Activated CD4-positive, alpha-beta T cell treated with anti-CD3 and anti-CD28 coated beads for 36 hours (primary cell): Measurements from ENCODE around the gene DNAH7. TPM values are rescaled to one million over a fixed set of nuclear protein-coding genes. Genes with fewer than 3 reads are reported as not detected.
"Not testable (repeated sequence)": the region's sequence is repeated elsewhere in the genome, so short reads cannot be mapped to it uniquely, and the experiment has no call there.

Source experiments
- ATAC-seq: fragments of 200-7000 bp; cut with Tn5 transposase; one replicate; pipeline ENCODE4 v1.10.0; 2021; ENCODE audit warnings: mild to moderate bottlenecking, moderate library complexity
- CTCF ChIA-PET: fragments of 350-600 bp; sonication (Branson Sonifier 250); formaldehyde crosslinking; loops from one replicate; lab custom pipeline; 2021; ENCODE audit warnings: antibody characterized with exemption; lab: Charles Lee
- POLR2A ChIA-PET: fragments of 350-600 bp; sonication (Branson Sonifier 250); formaldehyde crosslinking; loops from one replicate; lab custom pipeline; 2021; ENCODE audit warnings: antibody characterized with exemption, inconsistent platforms; lab: Charles Lee
- DNase-seq: peaks from one replicate; pipeline ENCODE4 v3.0.0-alpha.2; 2020
- H3K27ac Mint-ChIP-seq: one replicate; pipeline ENCODE4 v1.8.0; 2021; ENCODE audit warnings: mixed read lengths
- H3K27me3 Mint-ChIP-seq: one replicate; pipeline ENCODE4 v1.8.0; 2021; ENCODE audit warnings: mixed read lengths
- H3K36me3 Mint-ChIP-seq: one replicate; pipeline ENCODE4 v1.8.0; 2021; ENCODE audit warnings: low read depth, mixed read lengths
- H3K4me1 Mint-ChIP-seq: one replicate; pipeline ENCODE4 v1.8.0; 2021; ENCODE audit warnings: mixed read lengths
- H3K4me3 Mint-ChIP-seq: one replicate; pipeline ENCODE4 v1.8.0; 2021; ENCODE audit warnings: mild to moderate bottlenecking, moderate library complexity, mixed read lengths
- H3K9me3 Mint-ChIP-seq: one replicate; pipeline ENCODE4 v1.8.0; 2021; ENCODE audit warnings: low read depth, mixed read lengths
- intact Hi-C, 2 experiments: fragments of 100-400 bp; cut with DNase I in 1 of 2; cut with micrococcal nuclease in 1 of 2; formaldehyde crosslinking; loops; one replicate each; pipeline versions ENCODE4 v1.14.2 to v1.15.1; 2022 to 2024; cut with DNase I, micrococcal nuclease
- total RNA-seq, 2 experiments: library from RNA; stranded (reverse); gene quantifications; one replicate each; pipeline ENCODE4 v1.2.3, GENCODE V29; 2021

Gene DNAH7
- total RNA-seq, 2 experiments from 2014 or later = not detected

DNA sequence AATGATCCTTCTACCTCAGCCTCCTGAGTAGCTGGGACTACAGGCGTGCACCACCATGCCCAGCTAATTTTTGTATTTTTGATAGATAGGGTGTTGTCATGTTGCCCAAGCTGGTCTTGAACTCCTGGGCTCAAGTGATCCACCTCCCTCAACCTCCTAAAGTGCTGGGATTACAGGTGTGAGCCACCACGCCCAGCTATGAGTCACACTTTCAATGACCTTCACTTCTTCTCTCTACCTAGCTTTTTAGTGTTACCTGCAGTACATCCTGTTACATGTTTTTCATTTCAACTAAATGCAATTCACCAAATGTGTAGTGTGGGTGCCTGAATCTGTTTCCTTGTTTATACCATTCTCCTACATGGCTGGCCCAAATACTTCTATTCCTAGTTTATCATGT, 347.6 kb downstream of the DNAH7 start:
- peaks cover 34% of the 10 kb centered on the region for H3K36me3 Mint-ChIP-seq
- no peaks in the 10 kb centered on the region for H3K27me3 Mint-ChIP-seq
- intact Hi-C loops = no loop called here
- ChIA-PET POLR2A (no interaction called here), CTCF (no interaction called here)
- no peak overlapping the region for H3K4me3 Mint-ChIP-seq
- no peak overlapping the region for H3K27ac Mint-ChIP-seq
- peaks cover 5% of the 10 kb centered on the region for H3K4me1 Mint-ChIP-seq
- no peak for ATAC-seq
- H3K9me3 Mint-ChIP-seq = no peaks in the 10 kb centered on the region
- DNase-seq = no peak

DNA sequence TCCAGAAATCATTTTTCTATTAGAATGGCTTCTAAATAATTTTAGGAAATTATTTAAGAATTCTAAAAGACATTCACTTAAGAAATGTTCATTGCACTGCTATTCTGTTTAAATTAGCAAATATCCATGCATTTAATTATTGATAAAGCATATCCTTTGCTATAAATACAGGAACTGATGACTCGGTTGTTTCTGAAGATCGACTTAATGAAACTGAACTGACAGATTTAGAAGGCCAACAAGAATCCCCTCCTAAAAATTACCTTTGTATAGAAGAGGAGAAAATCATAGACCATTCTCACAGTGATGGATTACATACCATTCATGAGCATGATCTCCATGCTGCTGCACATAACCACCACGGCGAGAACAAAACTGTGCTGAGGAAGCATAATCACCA, 352.2 kb downstream of the DNAH7 start:
- Mint-ChIP-seq H3K4me1 (peaks cover 5% of the 10 kb centered on the region), H3K27ac (no peak overlapping the region), H3K27me3 (no peaks in the 10 kb centered on the region), H3K4me3 (no peak overlapping the region), H3K9me3 (no peaks in the 10 kb centered on the region), H3K36me3 (peaks cover 43% of the 10 kb centered on the region)
- ChIA-PET CTCF (no interaction called here), POLR2A (no interaction called here)
- ATAC-seq (no peak), DNase-seq (no peak)
- intact Hi-C loops = no loop called here

- CTCF ChIA-PET = interaction anchor here (0.8 kb wide), 1 partner anchor 25 kb away, joined by 3 read pairs; no protein-coding TSS in a partner anchor
- no peaks in the 10 kb centered on the region for H3K4me1 Mint-ChIP-seq
- H3K9me3 Mint-ChIP-seq = no peaks in the 10 kb centered on the region
- ATAC-seq (no peak), DNase-seq (no peak)
- H3K4me3 Mint-ChIP-seq = no peak overlapping the region
- intact Hi-C loops = no loop called here
- no peaks in the 10 kb centered on the region for H3K27me3 Mint-ChIP-seq
- no peak overlapping the region for H3K27ac Mint-ChIP-seq
- POLR2A ChIA-PET = no interaction called here
- peaks cover 34% of the 10 kb centered on the region for H3K36me3 Mint-ChIP-seq
Measured at GRCh38 chr2:195711478-195711877, 357.2 kb downstream of the DNAH7 start.

DNA sequence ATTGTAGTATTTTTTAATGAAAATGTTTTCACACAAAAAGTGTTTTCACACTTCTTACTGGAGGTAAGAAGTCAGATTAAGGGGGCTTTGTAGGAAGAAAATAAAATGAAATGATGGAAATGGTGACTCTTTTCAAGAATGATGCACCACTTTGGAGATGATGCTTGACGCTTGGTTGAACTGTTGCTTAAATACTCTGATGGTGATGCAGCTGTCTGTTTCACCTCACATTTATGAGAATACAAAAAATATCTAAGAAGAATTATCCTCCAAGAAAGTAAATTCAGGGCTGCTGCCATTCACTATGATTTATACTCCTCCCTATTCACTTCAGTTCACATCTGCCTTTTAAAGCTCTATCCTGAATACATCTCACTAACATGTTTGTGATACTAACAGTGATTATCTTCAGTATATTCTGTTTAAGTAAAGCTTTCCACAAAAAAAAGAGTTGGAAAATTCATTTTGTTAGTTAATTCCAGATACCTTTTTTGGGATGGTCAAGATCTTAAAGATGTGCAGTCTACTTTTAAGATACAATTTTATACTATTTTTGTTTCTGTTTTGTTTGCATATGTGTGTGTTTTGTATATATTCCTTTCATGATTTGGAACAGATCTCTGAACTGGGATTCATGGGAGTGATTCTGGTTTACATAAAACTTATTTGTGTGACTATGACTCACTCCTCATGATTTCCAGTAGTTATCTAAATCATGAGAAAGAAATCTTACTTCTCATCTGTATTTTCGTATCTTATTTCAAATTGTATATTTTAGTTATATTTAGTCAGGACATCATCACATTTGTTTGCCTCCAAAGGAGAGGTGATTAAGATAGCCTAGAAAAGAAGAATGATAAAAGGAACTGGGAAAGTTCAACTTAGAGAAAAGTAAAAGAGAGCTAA, 358.5 kb downstream of the DNAH7 start:
- intact Hi-C loops = no loop called here
- Mint-ChIP-seq H3K9me3 (no peaks in the 10 kb centered on the region), H3K27me3 (no peaks in the 10 kb centered on the region), H3K36me3 (peaks cover 31% of the 10 kb centered on the region), H3K4me1 (no peaks in the 10 kb centered on the region), H3K4me3 (no peak overlapping the region), H3K27ac (no peak overlapping the region)
- no peak for DNase-seq
- ChIA-PET POLR2A (no interaction called here), CTCF (no interaction called here)
- ATAC-seq = no peak

DNA sequence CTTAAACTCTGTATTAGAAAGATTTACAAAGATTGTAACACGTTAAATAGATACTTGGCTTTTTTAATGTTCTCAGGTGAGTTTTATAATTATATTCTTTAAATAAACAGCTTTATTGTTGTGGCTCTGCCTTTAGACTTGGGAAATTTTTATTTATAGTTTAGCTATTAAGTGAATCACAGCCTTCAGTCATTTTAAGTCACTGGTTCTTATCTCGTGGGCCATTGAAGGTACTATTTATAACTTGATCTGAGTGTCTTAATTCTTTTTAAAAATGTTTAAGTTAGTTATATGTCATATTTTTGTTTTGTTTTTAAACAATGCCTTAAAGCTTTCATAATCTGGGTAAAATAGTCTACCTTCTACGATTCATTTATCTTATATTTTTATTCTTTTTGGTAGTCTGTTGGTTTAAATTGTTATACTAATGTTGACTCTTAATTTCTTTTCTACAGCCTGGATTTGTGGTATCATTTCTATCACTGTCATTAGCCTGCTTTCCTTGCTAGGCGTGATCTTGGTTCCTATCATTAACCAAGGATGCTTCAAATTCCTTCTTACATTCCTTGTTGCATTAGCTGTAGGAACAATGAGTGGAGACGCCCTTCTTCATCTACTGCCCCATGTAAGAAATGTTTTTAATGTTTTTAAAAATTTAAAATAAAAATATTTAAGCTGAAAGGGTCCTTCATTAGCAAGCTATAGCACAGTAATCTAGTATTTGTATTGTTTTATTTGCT, 362.3 kb downstream of the DNAH7 start:
- no peak overlapping the region for H3K27ac Mint-ChIP-seq
- peaks cover 2% of the 10 kb centered on the region for H3K4me1 Mint-ChIP-seq
- ChIA-PET CTCF (no interaction called here), POLR2A (no interaction called here)
- peaks cover under 1% of the 10 kb centered on the region for H3K9me3 Mint-ChIP-seq
- DNase-seq (no peak), ATAC-seq (no peak)
- peaks cover 29% of the 10 kb centered on the region for H3K36me3 Mint-ChIP-seq
- no peaks in the 10 kb centered on the region for H3K27me3 Mint-ChIP-seq
- no peak overlapping the region for H3K4me3 Mint-ChIP-seq
- intact Hi-C loops = no loop called here

DNA sequence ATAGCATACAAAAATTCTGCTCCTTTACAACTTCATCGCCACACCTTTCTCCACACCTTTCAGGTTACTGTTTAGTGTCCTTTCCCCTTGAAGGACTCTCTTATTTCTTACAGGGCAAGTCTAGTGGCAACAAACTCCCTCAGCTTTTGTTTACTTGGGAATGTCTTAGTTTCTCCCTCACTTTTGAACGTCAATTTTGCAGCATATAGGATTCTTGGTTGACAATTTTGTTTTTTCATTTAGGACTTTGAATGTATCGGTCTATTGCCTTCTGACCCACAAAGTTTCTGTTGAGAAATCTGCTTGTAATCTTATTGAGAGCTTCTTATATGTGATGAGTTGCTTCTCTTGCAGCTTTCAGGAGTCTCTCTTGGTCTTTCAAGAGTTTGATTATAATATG, 368.2 kb downstream of the DNAH7 start:
- peaks cover 52% of the 10 kb centered on the region for H3K36me3 Mint-ChIP-seq
- ATAC-seq = no peak
- POLR2A ChIA-PET = interaction anchor here (0.6 kb wide), 1 partner anchor 234 kb away, joined by 3 read pairs; no protein-coding TSS in a partner anchor

GRCh38 chr2:195697681-195698220, 370.9 kb downstream of the DNAH7 start:
- Mint-ChIP-seq H3K4me1 (peaks cover 20% of the 10 kb centered on the region), H3K27me3 (no peaks in the 10 kb centered on the region), H3K27ac (no peak overlapping the region), H3K9me3 (peaks cover 34% of the 10 kb centered on the region), H3K4me3 (no peak overlapping the region), H3K36me3 (peaks cover 68% of the 10 kb centered on the region)
- DNase-seq (no peak), ATAC-seq (no peak)
- intact Hi-C loops = no loop called here
- CTCF ChIA-PET = no interaction called here
- POLR2A ChIA-PET = no interaction called here

More for the DNA sequence above, 368.2 kb downstream of the DNAH7 start:
- CTCF ChIA-PET = no interaction called here
- no peak overlapping the region for H3K27ac Mint-ChIP-seq
- H3K27me3 Mint-ChIP-seq = no peaks in the 10 kb centered on the region
- peaks cover 13% of the 10 kb centered on the region for H3K4me1 Mint-ChIP-seq
- DNase-seq = no peak
- intact Hi-C loops = no loop called here
- H3K9me3 Mint-ChIP-seq = peaks cover 22% of the 10 kb centered on the region
- H3K4me3 Mint-ChIP-seq = no peak overlapping the region

GRCh38 chr2:195696012-195696411, 372.6 kb downstream of the DNAH7 start:
- intact Hi-C loops = no loop called here
- Mint-ChIP-seq H3K36me3 (peaks cover 65% of the 10 kb centered on the region), H3K27me3 (no peaks in the 10 kb centered on the region), H3K9me3 (peaks cover 37% of the 10 kb centered on the region), H3K27ac (no peak overlapping the region), H3K4me3 (no peak overlapping the region), H3K4me1 (peaks cover 33% of the 10 kb centered on the region)
- CTCF ChIA-PET = no interaction called here
- DNase-seq (no peak), ATAC-seq (no peak)
- POLR2A ChIA-PET = no interaction called here

DNA sequence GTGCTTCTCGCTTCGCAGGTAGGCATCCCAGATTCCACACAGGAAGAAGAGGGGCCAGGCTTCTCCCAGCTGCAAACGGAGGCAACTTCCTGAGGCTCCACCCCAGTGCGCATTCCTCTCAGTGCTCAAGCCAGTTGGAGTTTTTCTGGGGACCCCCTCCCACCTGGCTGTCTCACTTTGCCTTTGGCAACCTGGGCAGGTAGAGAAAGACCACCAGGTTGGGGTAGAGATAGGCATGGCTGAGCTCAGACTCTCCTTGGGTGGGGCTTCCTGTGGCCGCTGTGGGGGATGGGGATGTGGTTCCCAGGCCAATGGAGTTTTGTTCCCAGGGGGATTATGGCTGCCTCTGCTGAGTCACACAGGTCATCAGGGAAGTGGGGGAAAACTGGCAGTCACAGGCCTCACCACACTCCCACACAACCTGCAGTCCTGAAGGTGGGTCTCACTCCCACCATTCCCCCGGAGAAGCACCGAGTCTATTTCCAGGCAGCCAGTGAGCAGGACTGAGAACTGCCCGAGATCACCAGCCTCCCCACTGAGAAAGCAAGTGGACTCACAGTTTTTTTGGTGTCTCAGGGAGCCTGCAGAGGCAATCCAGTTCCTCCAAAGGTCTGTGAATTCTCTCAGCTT, 373.5 kb downstream of the DNAH7 start:
- peaks cover 38% of the 10 kb centered on the region for H3K9me3 Mint-ChIP-seq
- ATAC-seq (no peak), DNase-seq (no peak)
- ChIA-PET CTCF (interaction anchor here (0.7 kb wide), 1 partner anchor 757 kb away, joined by 3 read pairs; no protein-coding TSS in a partner anchor), POLR2A (no interaction called here)
- H3K36me3 Mint-ChIP-seq = peaks cover 67% of the 10 kb centered on the region
- peaks cover 33% of the 10 kb centered on the region for H3K4me1 Mint-ChIP-seq
- no peak overlapping the region for H3K27ac Mint-ChIP-seq
- no peaks in the 10 kb centered on the region for H3K27me3 Mint-ChIP-seq
- H3K4me3 Mint-ChIP-seq = no peak overlapping the region
- intact Hi-C loops = no loop called here

GRCh38 chr2:195694553-195694952, 374.1 kb downstream of the DNAH7 start:
- CTCF ChIA-PET = interaction anchor here (0.7 kb wide), 1 partner anchor 757 kb away, joined by 3 read pairs; no protein-coding TSS in a partner anchor
- H3K4me1 Mint-ChIP-seq = peaks cover 33% of the 10 kb centered on the region
- no peak overlapping the region for H3K27ac Mint-ChIP-seq
- H3K4me3 Mint-ChIP-seq = no peak overlapping the region
- no peak for DNase-seq
- peaks cover 65% of the 10 kb centered on the region for H3K36me3 Mint-ChIP-seq
- no peak for ATAC-seq
- peaks cover 33% of the 10 kb centered on the region for H3K9me3 Mint-ChIP-seq
- intact Hi-C loops = no loop called here
- POLR2A ChIA-PET = no interaction called here
- H3K27me3 Mint-ChIP-seq = no peaks in the 10 kb centered on the region

DNA sequence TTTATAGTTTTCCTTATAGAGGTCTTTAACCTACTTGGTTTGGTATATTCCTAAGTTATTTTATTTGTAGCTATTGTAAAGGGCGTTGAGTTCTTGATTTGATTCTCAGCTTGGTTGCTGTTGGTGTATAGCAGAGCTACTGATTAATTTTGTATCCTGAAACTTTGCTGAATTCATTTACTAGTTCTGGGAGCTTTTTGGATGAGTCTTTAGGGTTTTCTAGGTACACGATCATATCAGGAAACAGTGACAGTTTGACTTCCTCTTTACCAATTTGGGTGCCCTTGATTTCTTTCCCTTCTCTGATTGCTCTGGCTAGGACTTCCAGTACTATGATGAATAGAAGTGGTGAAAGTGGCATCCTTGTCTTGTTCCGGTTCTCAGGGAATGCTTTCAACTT, 376.1 kb downstream of the DNAH7 start:
- H3K4me3 Mint-ChIP-seq, H3K27ac Mint-ChIP-seq, DNase-seq, CTCF ChIA-PET, POLR2A ChIA-PET, H3K27me3 Mint-ChIP-seq, ATAC-seq, intact Hi-C loops: not testable (repeated sequence)
- peaks cover 25% of the 10 kb centered on the region for H3K4me1 Mint-ChIP-seq
- peaks cover 28% of the 10 kb centered on the region for H3K9me3 Mint-ChIP-seq
- peaks cover 53% of the 10 kb centered on the region for H3K36me3 Mint-ChIP-seq
